GM13977 (cell line): ENCODE measurements around the gene FOXO3.

ENCODE experiments used
- DNase-seq: peaks from one replicate; pipeline ENCODE4 v3.0.0; 2012; ENCODE audit warnings: low spot score
- CTCF ChIP-seq: IDR thresholded peaks from 2 replicates; pipeline ENCODE4 v1.5.1; 2012; ENCODE audit warnings: mild to moderate bottlenecking, control low read depth; ENCODE audit not compliant: insufficient read depth; ENCODE audit errors: extremely low read depth, missing control alignments
- in situ Hi-C: fragments of 300-500 bp; cut with MboI; formaldehyde crosslinking; loops from one replicate; pipeline ENCODE4 v1.12.0; 2022; ENCODE audit warnings: low sequenced_read_pairs, low pct_unique_long_range_greater_than_20kb, mixed read lengths, inconsistent platforms; ENCODE audit not compliant: unreplicated experiment

The FOXO3 gene

GRCh38 chr6:108716801-108717791 lies 156.4 kb downstream of the FOXO3 start:
- no peak for DNase-seq
- TF ChIP-seq CTCF: no peak
- in situ Hi-C loops: no loop called here

- DNase-seq: no peak
- no peak for TF ChIP-seq CTCF
- in situ Hi-C loops: no loop called here
These were observed 158.8 kb downstream of the FOXO3 start for GRCh38 chr6:108719477-108719876.

GRCh38 chr6:108720827-108721226 lies 160.1 kb downstream of the FOXO3 start:
- no peak for TF ChIP-seq CTCF
- in situ Hi-C loops: no loop called here
- no peak for DNase-seq

- in situ Hi-C loops: no loop called here
- no peak for TF ChIP-seq CTCF
- DNase-seq: no peak
These were observed 160.6 kb downstream of the FOXO3 start for GRCh38 chr6:108721286-108721685.

- TF ChIP-seq CTCF: no peak
- DNase-seq: no peak
- in situ Hi-C loops: no loop called here
These were observed 162.9 kb downstream of the FOXO3 start for GRCh38 chr6:108723594-108723993.

- in situ Hi-C loops: no loop called here
- DNase-seq: no peak
- no peak for TF ChIP-seq CTCF
These were observed 166.1 kb downstream of the FOXO3 start for GRCh38 chr6:108726726-108727339.
